ENCODE measurements around the gene SERTAD3.

DNA sequence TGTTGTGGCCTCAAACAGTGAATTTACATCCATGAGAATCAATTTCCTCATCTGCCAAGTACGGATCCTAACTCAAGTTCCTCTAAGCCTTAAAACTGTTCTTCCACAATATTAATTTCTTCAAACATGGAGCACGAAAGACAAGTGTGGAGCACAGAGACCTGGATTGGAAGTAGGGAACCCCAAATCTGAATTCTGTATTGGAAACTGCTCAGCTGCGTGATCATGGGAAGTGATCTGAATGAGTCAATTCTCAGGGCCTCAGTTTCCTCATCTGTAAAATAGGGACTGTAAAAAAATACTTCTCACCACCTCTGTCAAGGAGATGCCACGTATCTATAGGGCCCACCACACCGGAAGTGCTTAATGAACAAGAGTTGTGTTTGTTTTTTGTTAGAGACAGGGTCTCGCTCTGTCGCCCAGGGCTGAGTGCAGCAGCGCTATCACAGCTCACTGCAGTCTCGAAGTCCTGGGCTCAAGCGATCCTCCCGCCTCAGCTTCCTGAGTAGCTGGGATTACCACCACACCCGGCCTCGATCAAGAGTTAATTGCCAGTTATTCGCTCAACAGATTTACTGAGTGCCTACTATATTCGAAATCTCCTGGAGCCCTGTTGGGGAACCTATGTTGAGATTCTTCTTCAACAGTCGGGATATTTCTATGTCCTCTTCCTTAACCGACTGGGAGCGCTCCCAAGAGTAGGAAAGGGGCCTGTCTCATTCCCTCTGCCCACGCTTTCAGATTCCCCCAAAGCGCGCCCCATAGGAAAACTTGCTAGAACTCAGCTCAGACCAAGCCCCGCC is 1.6 kb downstream of the SERTAD3 start:
- TF ChIP-seq, protein P1, sequence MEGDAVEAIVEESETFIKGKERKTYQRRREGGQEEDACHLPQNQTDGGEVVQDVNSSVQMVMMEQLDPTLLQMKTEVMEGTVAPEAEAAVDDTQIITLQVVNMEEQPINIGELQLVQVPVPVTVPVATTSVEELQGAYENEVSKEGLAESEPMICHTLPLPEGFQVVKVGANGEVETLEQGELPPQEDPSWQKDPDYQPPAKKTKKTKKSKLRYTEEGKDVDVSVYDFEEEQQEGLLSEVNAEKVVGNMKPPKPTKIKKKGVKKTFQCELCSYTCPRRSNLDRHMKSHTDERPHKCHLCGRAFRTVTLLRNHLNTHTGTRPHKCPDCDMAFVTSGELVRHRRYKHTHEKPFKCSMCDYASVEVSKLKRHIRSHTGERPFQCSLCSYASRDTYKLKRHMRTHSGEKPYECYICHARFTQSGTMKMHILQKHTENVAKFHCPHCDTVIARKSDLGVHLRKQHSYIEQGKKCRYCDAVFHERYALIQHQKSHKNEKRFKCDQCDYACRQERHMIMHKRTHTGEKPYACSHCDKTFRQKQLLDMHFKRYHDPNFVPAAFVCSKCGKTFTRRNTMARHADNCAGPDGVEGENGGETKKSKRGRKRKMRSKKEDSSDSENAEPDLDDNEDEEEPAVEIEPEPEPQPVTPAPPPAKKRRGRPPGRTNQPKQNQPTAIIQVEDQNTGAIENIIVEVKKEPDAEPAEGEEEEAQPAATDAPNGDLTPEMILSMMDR (IDR thresholded peaks at IDR 0.05) = no peak
- no peak for TF ChIP-seq POLR2A (IDR thresholded peaks at IDR 0.05)
